MV-4-11 (cell line): ENCODE results near the gene UGT1A7.

ENCODE experiments used
- DNase-seq: peaks from one replicate; lab custom pipeline; 2025; lab: John Stamatoyannopoulos, UW

UGT1A7 gene

GRCh38 chr2:233761040-233761769 is 79.5 kb downstream of the UGT1A7 start:
- DNase-seq, result no peak

DNA sequence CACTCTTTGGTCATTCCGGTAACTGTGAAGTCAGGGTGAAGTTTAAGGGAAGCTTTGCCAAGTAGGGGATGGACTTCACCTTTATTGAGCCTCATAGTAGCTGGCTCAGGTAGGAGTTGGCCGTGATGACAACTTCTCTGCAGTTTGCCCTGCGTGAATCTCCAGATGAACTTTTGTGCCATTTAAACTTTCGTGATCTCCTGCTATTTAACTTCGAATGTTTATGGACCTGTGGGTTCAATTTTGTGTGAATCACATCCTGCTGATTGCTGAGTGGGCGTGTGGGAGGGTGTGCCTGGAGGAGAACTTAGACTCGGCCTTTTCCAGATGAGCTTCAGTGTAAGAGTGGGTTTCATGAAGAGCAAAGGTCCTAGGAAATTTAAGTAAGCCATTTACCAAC is 82.6 kb downstream of the UGT1A7 start:
- DNase-seq, result no peak

GRCh38 chr2:233764761-233765160 is 83.1 kb downstream of the UGT1A7 start:
- no peak for DNase-seq

DNA sequence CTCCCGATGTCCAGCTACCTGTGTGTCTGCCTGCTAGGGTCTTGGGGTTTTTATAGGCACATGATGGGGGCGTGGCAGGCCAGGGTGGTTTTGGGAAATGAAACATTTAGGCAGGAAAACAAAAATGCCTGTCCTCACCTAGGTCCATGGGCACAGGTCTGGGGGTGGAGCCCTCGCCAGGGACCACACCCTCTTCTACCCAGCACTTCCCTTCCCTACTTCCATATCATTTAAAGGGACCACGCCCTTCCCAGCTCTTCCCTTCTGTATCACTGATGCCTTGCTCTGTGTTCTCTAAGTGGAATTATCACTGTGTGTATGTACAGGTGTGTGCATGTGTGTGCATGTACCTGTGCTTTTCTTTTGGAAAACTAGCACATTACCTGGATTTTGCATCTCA is 84.7 kb downstream of the UGT1A7 start:
- DNase-seq, result no peak

GRCh38 chr2:233768076-233768475 is 86.4 kb downstream of the UGT1A7 start:
- no peak for DNase-seq

GRCh38 chr2:233769260-233769659 is 87.6 kb downstream of the UGT1A7 start:
- DNase-seq, result no peak

DNA sequence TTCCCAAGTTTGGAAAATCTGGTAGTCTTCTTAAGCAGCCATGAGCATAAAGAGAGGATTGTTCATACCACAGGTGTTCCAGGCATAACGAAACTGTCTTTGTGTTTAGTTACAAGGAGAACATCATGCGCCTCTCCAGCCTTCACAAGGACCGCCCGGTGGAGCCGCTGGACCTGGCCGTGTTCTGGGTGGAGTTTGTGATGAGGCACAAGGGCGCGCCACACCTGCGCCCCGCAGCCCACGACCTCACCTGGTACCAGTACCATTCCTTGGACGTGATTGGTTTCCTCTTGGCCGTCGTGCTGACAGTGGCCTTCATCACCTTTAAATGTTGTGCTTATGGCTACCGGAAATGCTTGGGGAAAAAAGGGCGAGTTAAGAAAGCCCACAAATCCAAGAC is 90.5 kb downstream of the UGT1A7 start:
- DNase-seq, result no peak

GRCh38 chr2:233772583-233772982 is 90.9 kb downstream of the UGT1A7 start:
- no peak for DNase-seq

GRCh38 chr2:233773854-233774253 is 92.2 kb downstream of the UGT1A7 start:
- DNase-seq, result no peak

GRCh38 chr2:233775414-233775813 is 93.7 kb downstream of the UGT1A7 start:
- no peak for DNase-seq

GRCh38 chr2:233778030-233778429 is 96.3 kb downstream of the UGT1A7 start, which contains the start of gene MROH2A:
MROH2A (plus strand) TSS chr2:233778330; CDS start chr2:233779359, 1,029 bp downstream.
- DNase-seq, result no peak

GRCh38 chr2:233779722-233780121 is 98.0 kb downstream of the UGT1A7 start:
- DNase-seq, result no peak

- no peak for DNase-seq
Observed at GRCh38 chr2:233780771-233781170, 99.1 kb downstream of the UGT1A7 start.

DNA sequence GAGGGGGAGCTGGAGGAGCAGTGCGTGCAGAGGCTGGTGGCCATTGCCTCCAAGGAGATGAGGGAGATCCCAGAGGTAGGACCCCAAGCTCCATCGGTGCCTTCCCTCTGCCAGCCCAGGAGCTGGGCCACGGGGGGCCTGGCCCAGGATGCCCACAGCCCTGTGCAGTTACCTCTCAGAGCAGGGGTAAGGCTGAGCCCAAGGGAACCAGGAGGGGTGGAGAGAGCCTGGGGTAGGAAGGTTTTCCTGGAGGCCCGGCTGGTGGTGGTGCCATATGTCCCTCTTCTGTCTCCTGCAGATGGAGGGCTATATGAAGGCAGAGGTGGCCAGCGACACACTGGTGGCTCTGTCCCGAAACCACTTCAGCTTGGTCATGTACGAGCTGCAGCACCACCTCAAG is 107.9 kb downstream of the UGT1A7 start:
- no peak for DNase-seq

DNA sequence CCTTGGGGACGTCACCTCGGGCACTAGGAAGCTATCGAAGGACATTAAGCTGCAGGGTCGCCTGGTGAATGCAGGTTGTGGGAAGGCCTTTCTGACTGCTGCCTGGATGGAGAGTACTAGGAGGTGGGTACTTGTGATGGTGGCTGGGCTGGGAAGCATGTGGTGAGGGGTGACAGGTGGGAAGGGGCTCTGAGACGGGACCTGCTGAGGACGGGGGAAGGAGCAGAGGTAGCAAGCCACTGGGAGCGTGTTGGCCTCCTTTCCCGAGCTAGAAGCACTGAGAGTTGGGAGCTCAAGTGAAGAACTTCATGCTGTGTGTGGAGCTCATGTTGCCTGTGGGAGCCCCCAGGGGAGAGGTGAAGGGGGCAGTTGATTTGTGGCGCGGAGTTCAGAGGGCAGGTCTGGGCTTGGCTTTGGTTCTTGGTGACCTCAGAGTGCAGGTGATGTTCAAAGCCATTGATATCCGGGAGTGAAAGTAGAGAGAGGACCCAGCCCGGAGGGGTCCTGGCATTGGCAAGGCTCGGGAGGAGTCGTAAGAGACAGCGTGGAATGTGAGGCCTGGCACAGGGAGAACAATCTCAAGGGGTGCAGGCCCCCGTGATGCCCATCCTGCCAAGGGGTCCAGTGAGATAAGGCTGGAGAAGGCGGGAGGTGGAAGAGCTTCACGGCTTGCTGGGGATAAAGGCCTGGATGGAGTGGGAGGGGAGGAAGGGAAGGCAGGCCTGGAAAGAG is 109.6 kb downstream of the UGT1A7 start:
- no peak for DNase-seq

DNA sequence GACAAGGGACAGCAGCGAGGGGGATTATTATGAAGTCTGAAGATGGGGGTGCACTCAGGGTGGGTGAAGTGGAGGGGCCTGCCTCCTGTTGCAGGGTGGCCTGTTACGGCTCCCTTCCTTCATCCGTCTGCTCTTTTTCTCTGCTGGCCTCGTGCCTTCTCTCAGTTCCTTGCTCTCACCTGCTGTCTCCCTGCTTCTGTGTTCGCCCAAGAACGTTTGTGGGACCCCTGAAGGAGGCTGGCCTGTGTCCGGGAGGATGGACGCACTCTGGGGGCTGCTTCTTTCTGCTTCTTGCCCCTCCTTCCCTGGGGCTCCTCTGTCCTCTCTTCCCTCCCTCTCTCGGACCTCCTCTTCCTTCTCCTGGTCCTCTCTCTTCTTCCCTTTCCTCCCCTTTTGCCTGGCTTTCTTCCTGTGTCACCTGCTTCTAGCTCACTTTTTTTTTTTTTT is 110.2 kb downstream of the UGT1A7 start:
- no peak for DNase-seq

- no peak for DNase-seq
Observed at GRCh38 chr2:233792720-233793119, 111.0 kb downstream of the UGT1A7 start.

- no peak for DNase-seq
Observed at GRCh38 chr2:233793465-233794127, 111.9 kb downstream of the UGT1A7 start.

- no peak for DNase-seq
Observed at GRCh38 chr2:233794128-233794658, 112.5 kb downstream of the UGT1A7 start.

DNA sequence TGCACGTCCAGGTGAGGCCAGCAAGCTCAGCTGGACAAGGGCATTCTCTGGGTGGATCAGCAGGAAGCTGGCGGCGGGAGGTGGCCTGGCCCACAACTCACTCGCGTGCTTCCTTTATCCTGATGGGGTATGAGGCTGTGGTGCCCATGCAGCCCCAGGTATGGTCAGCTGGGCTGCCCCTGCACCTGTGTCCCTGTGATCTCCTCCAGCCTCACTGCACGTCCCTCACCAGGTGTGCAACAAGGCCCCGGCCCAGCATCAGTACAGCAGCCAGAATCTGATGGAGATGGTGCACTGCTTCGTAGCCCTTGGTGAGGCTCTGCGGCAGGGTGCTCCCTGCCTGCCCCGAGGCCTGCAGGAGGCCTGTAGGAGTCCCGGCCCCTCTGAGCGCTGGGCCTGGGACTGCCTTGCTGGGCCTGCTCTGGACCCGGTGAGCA is 114.1 kb downstream of the UGT1A7 start:
- no peak for DNase-seq

- DNase-seq, result no peak
Observed at GRCh38 chr2:233796254-233796653, 114.6 kb downstream of the UGT1A7 start.

- no peak for DNase-seq
Observed at GRCh38 chr2:233798335-233799086, 116.8 kb downstream of the UGT1A7 start.
